DMS79 treated with DMSO at 0.1 percent for 48 hours (cell line): ENCODE results near the gene ZNF438.
A peak's percentile ranks its signal among the peaks of the same experiment; 100 is the strongest.

Source experiments
- DNase-seq: peaks from one replicate; lab custom pipeline; 2025; lab: John Stamatoyannopoulos, UW

The ZNF438 gene

GRCh38 chr10:30848396-30849032 lies 183.2 kb downstream of the ZNF438 start:
- no peak for DNase-seq

GRCh38 chr10:30847642-30848041 lies 184.0 kb downstream of the ZNF438 start:
- no peak for DNase-seq

DNA sequence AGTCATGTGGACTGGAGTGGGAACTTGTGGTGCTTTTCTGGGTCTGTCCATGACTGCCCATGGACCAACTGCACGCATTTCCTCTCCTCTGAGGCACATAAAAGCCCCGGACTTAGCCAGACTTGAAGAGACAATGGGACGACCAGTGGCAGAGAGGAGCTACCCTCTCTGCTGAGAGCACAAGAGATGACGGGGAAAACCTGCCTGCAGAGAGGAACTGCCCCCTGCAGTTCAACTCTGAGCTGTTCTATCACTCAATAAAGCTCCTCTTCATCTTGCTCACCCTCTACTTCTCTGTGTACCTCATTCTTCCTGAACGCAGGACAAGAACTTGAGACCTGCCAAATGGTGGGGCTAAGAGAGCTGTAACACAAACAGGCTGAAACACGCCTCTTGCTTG lies 184.5 kb downstream of the ZNF438 start:
- no peak for DNase-seq

GRCh38 chr10:30846710-30847109 lies 185.0 kb downstream of the ZNF438 start:
- no peak for DNase-seq

- no peak for DNase-seq
Measured at GRCh38 chr10:30842894-30843293, 188.8 kb downstream of the ZNF438 start.

GRCh38 chr10:30842185-30842584 lies 189.5 kb downstream of the ZNF438 start:
- DNase-seq, result no peak

GRCh38 chr10:30840395-30841050 lies 191.1 kb downstream of the ZNF438 start:
- DNase-seq, result no peak

GRCh38 chr10:30839652-30840051 lies 192.0 kb downstream of the ZNF438 start:
- no peak for DNase-seq

DNA sequence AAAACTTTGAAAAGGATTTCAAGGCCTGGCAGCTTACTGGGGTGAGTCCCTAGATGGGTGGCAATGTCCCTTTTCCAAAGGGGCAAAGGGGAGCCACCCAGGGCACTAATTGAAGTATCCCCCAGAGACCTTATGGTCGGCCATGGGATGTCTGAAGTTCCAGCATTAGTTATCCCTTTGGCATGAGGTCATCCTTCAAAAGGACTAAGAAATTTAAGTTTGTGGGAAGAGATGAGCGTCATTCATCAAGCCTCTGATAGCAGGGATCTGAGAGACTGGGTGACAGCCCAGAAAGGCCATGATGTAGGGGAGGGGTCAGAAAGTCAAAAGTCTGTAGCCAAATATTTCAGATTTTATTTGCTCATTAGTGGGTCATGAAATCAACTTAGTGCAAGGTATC lies 195.3 kb downstream of the ZNF438 start:
- DNase-seq, result no peak

GRCh38 chr10:30835146-30835545 lies 196.5 kb downstream of the ZNF438 start:
- no peak for DNase-seq

- DNase-seq, result no peak
Measured at GRCh38 chr10:30834651-30835050, 197.0 kb downstream of the ZNF438 start.

GRCh38 chr10:30834153-30834552 lies 197.5 kb downstream of the ZNF438 start:
- DNase-seq, result no peak

DNA sequence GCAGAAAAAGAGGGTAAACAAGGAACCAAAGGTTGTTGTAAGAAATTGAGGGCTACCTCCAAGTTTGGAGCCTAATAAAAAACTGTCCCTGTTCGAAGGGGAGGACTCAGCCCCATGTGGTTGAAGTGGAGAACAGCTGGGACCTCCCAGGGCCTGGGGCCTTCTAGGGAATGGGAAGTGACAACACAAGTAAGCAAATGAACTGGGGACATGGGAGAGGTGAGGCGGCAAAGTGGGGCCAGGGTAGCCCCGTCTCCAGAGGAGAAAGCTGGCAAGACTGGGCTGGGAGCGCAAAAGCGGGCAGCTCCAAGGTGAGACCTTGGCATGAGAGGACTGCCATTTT lies 198.1 kb downstream of the ZNF438 start:
- DNase-seq, result no peak

GRCh38 chr10:30832749-30833627 lies 198.7 kb downstream of the ZNF438 start:
- DNase-seq, result no peak

DNA sequence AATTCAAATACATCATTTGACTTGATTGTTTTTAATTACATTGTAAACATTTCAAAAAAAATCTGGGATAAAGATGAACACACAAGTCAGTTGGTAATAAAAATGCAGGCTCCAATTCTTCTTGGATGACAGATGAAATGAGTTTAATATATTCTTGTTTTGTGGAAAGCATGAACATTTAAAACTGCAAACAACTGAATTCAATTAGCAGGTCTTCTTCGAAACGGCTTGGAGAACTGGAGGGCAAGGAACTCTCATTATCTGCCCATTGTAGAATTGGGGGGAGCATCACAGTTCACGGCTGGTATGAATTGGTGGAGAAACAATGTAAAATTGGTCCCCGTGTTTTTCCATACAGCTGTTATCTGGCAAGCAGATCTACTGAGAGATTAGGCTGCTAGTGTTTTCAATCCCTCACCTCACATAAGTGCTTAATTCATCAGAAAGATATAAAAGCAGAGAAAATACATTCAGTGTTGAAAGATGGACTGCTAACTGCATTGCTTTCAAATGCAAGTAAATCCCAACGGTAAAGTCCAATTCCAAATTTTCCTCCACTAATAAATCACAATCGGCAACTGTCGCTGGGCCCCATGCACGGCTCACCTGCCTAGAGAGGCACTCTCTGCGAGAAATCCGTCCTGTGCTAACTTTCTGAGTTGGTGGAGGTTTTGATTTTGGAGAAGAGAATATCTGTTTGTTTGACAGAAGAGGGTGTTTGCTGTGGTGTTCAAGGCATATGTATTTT lies 199.5 kb downstream of the ZNF438 start:
- DNase-seq, result no peak

DNA sequence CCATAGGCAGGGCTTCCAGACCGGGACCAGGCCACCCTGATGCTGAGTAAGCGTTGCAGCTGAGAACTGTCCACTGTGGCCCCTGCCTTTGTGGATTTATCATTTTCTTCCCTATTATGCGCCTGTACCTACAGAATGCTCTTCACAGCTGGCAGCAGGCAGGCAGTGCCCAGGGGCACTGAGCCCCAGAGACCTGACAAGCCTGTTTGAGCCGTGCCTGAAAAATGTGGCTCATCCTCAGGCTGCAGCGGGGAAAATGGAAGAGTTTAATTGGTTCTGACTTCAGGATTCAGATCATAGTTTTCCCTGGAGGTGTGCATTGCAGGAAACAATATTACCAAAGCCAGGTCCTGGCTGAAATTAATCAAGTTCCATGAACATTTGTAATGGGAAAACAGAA lies 200.2 kb downstream of the ZNF438 start:
- DNase-seq, result no peak

DNA sequence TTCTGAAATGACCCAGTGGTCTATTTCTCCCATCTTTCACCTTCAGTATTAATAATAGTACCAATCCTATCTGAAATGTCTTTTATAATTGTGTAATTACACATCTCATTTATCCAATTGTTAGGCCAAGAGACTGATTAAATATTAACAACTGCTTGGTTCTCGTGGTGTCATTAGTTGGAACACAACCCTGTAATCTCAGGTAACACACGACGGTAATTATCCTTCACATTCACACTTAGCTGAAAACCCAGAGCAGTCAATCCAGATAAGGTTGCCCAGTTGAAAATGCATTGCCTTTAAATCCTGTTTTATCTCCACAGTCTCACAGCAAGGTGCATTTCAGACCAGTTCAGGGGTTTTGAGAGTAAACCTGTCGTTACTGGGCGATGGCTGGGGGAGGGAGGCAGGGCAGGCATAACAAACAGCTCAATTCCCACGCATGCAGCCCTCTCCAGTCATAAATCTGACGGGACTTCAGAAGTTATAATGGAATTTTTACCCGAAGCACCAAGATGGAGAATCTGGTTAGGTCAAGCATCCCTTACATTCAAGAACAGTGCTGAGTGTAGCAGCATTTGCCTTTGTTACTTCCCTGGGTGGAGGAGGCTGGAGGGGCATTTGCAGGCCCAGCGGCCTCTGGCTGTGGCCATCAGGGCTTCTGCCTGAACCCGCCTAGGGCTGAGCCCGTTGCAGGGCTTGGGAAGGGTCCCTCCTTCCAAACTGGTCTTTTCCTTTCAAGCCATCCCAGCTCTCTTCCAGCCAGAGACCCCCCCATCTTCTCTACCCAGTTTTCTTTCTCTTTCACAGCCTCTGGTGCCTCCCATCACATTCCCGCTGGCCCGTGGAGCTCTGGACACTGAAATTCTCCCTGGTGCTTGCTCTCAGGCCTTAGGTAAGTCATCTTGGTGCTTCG lies 201.1 kb downstream of the ZNF438 start:
- no peak for DNase-seq

- DNase-seq, result peak; percentile 65
Measured at GRCh38 chr10:30829901-30830300, 201.8 kb downstream of the ZNF438 start.

DNA sequence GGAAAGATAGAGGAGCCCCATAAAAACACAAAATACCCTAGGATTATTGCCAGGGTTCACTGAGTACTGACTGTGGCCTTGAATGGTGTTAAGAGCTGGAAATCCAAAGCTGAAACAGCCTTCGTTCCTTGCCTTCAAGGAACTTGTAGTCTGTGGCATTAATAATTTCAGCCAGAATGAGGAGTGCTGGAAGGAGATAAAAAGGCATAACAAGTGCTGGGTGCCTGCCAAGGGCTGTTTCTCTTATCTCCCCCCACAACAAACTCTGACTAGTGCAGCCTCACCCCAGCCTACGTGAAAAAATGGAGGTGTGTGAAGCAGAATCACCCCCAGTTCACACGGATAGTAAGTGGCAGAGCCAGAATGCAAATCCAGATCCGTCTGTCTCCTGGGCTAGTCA lies 203.0 kb downstream of the ZNF438 start:
- peak; percentile 18 for DNase-seq

- DNase-seq, result no peak
Measured at GRCh38 chr10:30828164-30828563, 203.5 kb downstream of the ZNF438 start.

- no peak for DNase-seq
Measured at GRCh38 chr10:30827531-30828120, 204.0 kb downstream of the ZNF438 start.
